ENCODE data around the gene CORO2B.
A peak's percentile ranks its signal among the peaks of the same experiment; 100 is the strongest.

Gene CORO2B

GRCh38 chr15:68637767-68638404 is 59.1 kb downstream of the CORO2B start:
- Histone ChIP-seq H3K27me3 (ENCODE audit: insufficient read depth, low read depth, severe bottlenecking) (no peaks in the 10 kb centered on the region), H3K36me3 (peaks cover 6% of the 10 kb centered on the region; the same call in 1 of the 2 replicates), H3K9me3 (ENCODE audit: severe bottlenecking) (no peaks in the 10 kb centered on the region), H3K4me3 (ENCODE audit: low read depth, low read length) (no peak overlapping the region), H3K27ac (no peak overlapping the region)
- DNase-seq, result no peak
- TF ChIP-seq CTCF (IDR thresholded peaks at IDR 0.05; ENCODE audit: low read depth, low read length), result no peak

GRCh38 chr15:68638953-68639515 is 60.2 kb downstream of the CORO2B start:
- DNase-seq, result no peak
- TF ChIP-seq CTCF (IDR thresholded peaks at IDR 0.05; ENCODE audit: low read depth, low read length), result no peak
- Histone ChIP-seq H3K4me3 (ENCODE audit: low read depth, low read length) (no peak overlapping the region), H3K27ac (no peak overlapping the region), H3K36me3 (peaks cover 6% of the 10 kb centered on the region; the same call in 1 of the 2 replicates), H3K9me3 (ENCODE audit: severe bottlenecking) (no peaks in the 10 kb centered on the region), H3K27me3 (ENCODE audit: insufficient read depth, low read depth, severe bottlenecking) (no peaks in the 10 kb centered on the region)

GRCh38 chr15:68639926-68640600 is 61.3 kb downstream of the CORO2B start:
- H3K27ac ChIP-seq, result no peak overlapping the region
- no peaks in the 10 kb centered on the region for H3K27me3 ChIP-seq (ENCODE audit: insufficient read depth, low read depth, severe bottlenecking)
- H3K36me3 ChIP-seq, result peaks cover 10% of the 10 kb centered on the region
- TF ChIP-seq CTCF (IDR thresholded peaks at IDR 0.05; ENCODE audit: low read depth, low read length), result no peak
- no peaks in the 10 kb centered on the region for H3K9me3 ChIP-seq (ENCODE audit: severe bottlenecking)
- no peak for DNase-seq
- H3K4me3 ChIP-seq (ENCODE audit: low read depth, low read length), result no peak overlapping the region

GRCh38 chr15:68640791-68641331 is 62.1 kb downstream of the CORO2B start:
- no peak for TF ChIP-seq CTCF (IDR thresholded peaks at IDR 0.05; ENCODE audit: low read depth, low read length)
- Histone ChIP-seq H3K4me3 (ENCODE audit: low read depth, low read length) (no peak overlapping the region), H3K27ac (peak overlapping the region; percentile 60), H3K27me3 (ENCODE audit: insufficient read depth, low read depth, severe bottlenecking) (no peaks in the 10 kb centered on the region), H3K9me3 (ENCODE audit: severe bottlenecking) (no peaks in the 10 kb centered on the region), H3K36me3 (peaks cover 16% of the 10 kb centered on the region)
- no peak for DNase-seq

- Histone ChIP-seq H3K27ac (peak overlapping the region; percentile 60), H3K27me3 (ENCODE audit: insufficient read depth, low read depth, severe bottlenecking) (no peaks in the 10 kb centered on the region), H3K9me3 (ENCODE audit: severe bottlenecking) (no peaks in the 10 kb centered on the region), H3K4me3 (ENCODE audit: low read depth, low read length) (no peak overlapping the region), H3K36me3 (peaks cover 19% of the 10 kb centered on the region)
- TF ChIP-seq CTCF (IDR thresholded peaks at IDR 0.05; ENCODE audit: low read depth, low read length), result no peak
- DNase-seq, result no peak
Measured at GRCh38 chr15:68641376-68641775, 62.6 kb downstream of the CORO2B start.

All from WERI-Rb-1 (cell line).